ENCODE results near the gene PRPF38A.

Gene PRPF38A

DNA sequence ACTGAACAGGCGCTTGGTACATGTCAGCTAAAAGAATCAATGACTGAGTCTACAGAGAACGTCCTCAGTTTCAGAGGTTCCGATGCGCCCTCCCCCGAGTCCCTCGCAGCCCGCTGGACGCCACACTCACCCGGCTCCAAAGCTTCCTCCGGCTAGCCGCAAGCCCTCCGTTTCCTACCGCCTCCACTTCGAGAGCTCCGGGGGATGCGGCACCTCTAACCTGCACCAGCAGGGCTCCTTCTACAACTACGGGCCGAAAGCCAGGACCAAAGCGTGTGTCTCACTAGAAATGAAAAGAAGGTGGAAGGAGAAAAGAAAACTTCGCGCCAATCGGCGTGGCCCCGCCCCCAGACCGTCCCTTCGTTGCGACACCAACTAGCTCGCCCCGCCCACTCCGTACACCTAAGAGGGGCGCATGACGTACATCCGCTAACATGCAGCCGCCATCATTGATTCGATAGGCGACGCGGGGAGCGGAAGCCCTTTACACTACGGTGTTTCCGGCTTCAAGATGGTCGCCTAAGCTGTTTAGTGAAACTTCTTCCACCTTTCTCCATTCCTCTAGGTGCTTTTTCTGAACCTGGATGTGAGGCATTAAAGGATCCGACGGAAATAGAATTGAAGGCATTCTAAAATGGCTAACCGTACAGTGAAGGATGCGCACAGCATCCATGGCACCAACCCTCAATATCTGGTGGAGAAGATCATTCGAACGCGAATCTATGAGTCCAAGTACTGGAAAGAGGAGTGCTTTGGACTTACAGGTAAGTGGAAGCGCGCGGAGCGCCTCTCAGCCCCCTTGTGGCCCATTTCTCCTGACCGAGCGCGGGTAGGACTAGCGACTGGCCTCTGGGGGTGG, at the start of gene PRPF38A, which contains the start of gene ORC1:
PRPF38A (plus strand) TSS at position 487 of the 859 bp plus-strand sequence; CDS start at position 635, 148 bp downstream.
ORC1 (minus strand) TSS at position 308 of the 859 bp plus-strand sequence. CDS start 2,200 bp downstream, outside the sequence.
- TF ChIP-seq RAD21 (IDR thresholded peaks at IDR 0.05; ENCODE audit: low read depth), result no peak
- no peak for TF ChIP-seq ZBTB7A (IDR thresholded peaks at IDR 0.05; ENCODE audit: low read depth)
- peak; percentile 69 for TF ChIP-seq MAX (IDR thresholded peaks at IDR 0.05)
- TF ChIP-seq, protein P1, sequence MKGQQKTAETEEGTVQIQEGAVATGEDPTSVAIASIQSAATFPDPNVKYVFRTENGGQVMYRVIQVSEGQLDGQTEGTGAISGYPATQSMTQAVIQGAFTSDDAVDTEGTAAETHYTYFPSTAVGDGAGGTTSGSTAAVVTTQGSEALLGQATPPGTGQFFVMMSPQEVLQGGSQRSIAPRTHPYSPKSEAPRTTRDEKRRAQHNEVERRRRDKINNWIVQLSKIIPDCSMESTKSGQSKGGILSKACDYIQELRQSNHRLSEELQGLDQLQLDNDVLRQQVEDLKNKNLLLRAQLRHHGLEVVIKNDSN (IDR thresholded peaks at IDR 0.05), result no peak
- peak; percentile 27; the same call in 1 of the 2 replicates for TF ChIP-seq EGR1 (IDR thresholded peaks at IDR 0.05)
- peak; percentile 98 for TF ChIP-seq CEBPB (IDR thresholded peaks at IDR 0.05)
- peak; percentile 95 for TF ChIP-seq YY1 (IDR thresholded peaks at IDR 0.05; ENCODE audit: low read depth)
- peak; percentile 76; the same call in 1 of the 2 replicates for TF ChIP-seq TAF1 (IDR thresholded peaks at IDR 0.05; ENCODE audit: low read depth)
- no peak for TF ChIP-seq FOXM1 (IDR thresholded peaks at IDR 0.05; ENCODE audit: borderline replicate concordance, low read depth)
- TF ChIP-seq REST (IDR thresholded peaks at IDR 0.05; ENCODE audit: low read depth), result no peak
- peak; percentile 36; the same call in 1 of the 2 replicates for TF ChIP-seq NFIC (IDR thresholded peaks at IDR 0.05)
- TF ChIP-seq CREB1 (IDR thresholded peaks at IDR 0.05; ENCODE audit: low read depth), result peak; percentile 90
- no peak; the same call in 1 of the 2 replicates for TF ChIP-seq TEAD4 (IDR thresholded peaks at IDR 0.05)
- TF ChIP-seq TCF12 (IDR thresholded peaks at IDR 0.05; ENCODE audit: low read depth), result no peak
- no peak for TF ChIP-seq EP300 (IDR thresholded peaks at IDR 0.05; ENCODE audit: borderline replicate concordance)

GRCh38 chr1:52355436-52355835, 49.0 kb upstream of the PRPF38A start:
- no peak for TF ChIP-seq ZBTB7A (IDR thresholded peaks at IDR 0.05; ENCODE audit: low read depth)
- no peak for TF ChIP-seq REST (IDR thresholded peaks at IDR 0.05; ENCODE audit: low read depth)

DNA sequence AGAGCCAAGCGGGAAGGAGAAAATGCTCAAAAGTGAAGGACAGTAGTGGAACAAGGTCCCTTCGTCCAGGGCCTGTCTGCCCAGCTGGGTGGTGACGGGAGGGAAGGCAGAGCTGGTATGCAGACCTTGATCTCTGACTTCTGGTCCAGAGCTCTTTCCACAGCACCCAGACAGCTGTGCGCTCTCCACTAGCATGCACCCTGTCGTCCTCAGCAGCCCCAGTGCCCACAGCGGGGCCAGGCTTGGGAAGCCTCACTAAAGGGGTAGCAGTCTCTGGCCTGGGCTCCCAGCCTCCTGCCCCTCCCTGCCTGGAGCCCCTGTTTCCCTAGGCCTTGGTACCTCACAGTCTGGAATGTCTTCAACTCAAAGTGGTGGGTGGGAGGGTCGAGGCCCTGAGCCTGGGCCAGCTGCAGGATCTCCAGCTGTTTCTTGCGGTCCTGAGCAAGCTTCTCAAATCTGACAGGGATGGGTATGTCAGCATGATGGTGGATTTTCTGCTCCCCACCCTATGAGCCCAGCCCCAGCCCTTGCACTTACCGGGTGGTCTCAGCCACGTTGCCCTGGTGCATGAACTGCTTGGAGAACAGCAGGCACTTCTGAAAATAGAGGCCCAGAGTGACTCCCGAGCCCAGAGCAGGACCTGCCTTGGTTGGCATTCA, 48.4 kb upstream of the PRPF38A start:
- TF ChIP-seq FOXM1 (IDR thresholded peaks at IDR 0.05; ENCODE audit: borderline replicate concordance, low read depth), result no peak
- no peak for TF ChIP-seq RAD21 (IDR thresholded peaks at IDR 0.05; ENCODE audit: low read depth)
- no peak for TF ChIP-seq TAF1 (IDR thresholded peaks at IDR 0.05; ENCODE audit: low read depth)
- no peak for TF ChIP-seq REST (IDR thresholded peaks at IDR 0.05; ENCODE audit: low read depth)
- TF ChIP-seq, protein P1 (IDR thresholded peaks at IDR 0.05), result no peak

GRCh38 chr1:52356818-52357355, 47.5 kb upstream of the PRPF38A start:
- TF ChIP-seq EGR1 (IDR thresholded peaks at IDR 0.05) (no peak), CREB1 (IDR thresholded peaks at IDR 0.05; ENCODE audit: low read depth) (no peak), NFIC (IDR thresholded peaks at IDR 0.05) (no peak), EP300 (IDR thresholded peaks at IDR 0.05; ENCODE audit: borderline replicate concordance) (no peak), TCF12 (IDR thresholded peaks at IDR 0.05; ENCODE audit: low read depth) (no peak), TAF1 (IDR thresholded peaks at IDR 0.05; ENCODE audit: low read depth) (no peak), CEBPB (IDR thresholded peaks at IDR 0.05) (no peak), RAD21 (IDR thresholded peaks at IDR 0.05; ENCODE audit: low read depth) (no peak)
- TF ChIP-seq, protein P1 (IDR thresholded peaks at IDR 0.05), result no peak

All from Ishikawa (cell line).